ENCODE measurements around the gene SOX6.

The SOX6 gene

DNA sequence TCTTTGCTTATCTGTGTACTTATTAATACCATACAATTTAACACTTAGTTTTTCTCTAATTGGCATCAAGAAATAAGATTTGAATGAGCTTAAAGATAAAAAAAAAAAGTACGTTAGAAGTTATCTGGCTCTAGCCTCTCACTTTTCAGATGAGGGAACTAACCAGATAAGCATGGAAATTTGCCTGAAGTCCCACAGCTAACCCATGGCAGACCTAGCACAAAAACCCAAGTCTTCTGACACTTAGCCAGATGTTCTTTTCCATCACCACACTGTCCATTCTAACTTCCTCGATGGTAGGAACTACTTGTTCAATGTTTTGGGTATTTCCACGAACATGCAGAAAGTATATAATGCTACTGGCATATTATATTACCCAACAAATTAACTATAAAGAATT lies 7.4 kb upstream of the SOX6 start:
- DNase-seq, result no peak

DNA sequence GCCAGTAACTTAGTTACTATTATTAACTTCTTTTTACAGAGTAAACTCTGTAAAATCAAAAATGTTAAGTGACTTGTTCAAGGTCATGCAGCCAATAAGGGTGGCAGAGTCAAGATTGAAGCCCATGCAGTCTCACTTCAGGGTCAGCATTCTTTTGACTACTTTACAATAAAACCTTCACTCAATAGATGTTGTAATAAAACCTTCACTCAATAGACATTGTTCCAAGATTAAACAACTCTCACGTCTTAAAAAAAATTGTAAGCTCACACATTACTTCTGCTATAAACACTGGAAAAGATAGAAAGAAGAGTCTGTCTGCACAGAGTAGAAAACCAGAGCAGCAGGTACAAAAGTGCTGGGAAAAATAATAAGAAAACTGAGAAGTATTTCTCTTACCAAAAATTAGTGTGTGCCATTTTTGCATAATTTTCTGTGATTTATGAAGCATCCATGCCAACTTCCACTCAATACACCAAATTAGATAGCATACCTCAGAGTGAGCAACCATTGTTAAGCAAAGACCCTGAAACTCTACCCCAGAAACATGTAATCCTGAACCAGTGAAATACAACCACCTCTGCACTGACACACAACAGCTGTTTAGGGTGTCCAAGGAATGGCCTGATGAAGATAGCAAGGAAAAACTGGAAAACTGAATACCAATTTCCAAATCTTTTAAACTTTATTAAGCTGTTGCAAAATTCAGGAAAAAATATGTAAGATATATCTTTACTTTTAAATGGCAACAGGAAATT lies 4.9 kb upstream of the SOX6 start:
- DNase-seq, result no peak

GRCh38 chr11:16359369-16359768 lies 3.0 kb upstream of the SOX6 start:
- no peak for DNase-seq

DNA sequence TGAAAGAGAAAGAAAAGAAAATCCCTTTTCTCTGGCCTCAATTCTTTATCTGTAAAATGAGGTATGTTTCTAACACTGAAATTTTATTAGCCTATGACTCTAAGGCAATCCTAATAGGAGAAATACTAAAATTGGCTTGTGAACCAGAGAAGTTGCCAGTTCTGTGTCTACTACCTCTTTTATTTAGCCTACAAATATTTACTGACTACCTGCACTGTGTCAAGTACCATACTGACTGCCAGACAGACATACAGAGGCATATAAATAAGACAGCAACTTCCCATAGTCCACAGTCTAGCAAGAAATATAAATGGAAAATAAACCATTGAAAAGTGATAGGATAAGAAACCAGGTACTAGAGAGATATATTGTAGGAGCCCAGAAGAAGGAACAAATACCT lies 2.4 kb upstream of the SOX6 start:
- no peak for DNase-seq

- no peak for DNase-seq
Measured at GRCh38 chr11:16357775-16358174, 1.4 kb upstream of the SOX6 start.

DNA sequence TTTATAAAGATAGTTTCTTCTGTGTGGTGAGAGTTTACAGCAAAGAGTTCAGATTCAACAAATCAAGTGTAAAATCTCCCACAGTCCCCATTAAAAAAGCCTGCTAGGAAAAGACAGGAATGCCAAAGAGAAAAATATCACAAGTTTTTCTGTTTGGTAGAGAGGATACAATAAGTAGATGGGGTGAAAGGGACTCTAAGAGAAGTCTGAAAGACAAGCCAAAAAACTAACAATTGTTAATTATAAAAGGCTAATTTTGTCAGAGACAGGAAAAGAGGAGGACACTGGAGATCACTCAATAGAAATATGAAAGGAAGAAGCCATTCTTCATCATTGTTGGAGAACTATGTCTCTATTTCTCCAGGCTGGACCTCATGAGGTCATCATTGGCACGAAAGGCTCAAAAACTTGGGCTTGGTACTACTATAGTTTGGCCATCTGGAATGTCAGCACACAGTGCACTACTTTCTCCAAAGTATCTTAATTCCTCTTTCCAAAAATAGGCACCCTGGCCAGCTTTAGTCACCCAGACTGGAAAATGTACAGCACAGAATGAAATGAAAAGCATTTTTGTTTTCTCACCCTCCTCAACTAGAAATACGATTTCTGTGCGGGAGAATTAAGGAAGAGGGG lies 531 bp upstream of the SOX6 start:
- DNase-seq, result no peak

- DNase-seq, result no peak
Measured at GRCh38 chr11:16352707-16353106, 3.6 kb downstream of the SOX6 start.

DNA sequence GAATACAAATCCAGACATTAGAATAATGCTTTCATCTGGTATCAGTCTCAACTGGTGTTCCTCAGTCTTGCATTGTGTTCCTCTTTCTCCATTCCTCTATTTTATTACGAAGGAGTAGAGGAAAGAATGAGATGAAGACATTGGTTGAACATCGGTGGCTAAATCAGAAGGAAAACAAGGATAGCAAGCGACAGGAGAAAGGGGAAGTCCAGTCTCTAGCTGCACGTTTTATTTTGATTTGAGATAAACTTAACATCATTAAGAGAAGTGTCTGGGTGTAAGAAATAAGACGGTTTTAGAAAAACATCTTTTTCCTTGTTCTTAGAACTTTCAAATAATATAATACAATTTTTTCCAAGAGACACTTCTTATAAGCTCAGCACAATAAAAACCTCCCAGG lies 6.2 kb downstream of the SOX6 start:
- DNase-seq, result no peak

GRCh38 chr11:16347928-16348685 lies 8.2 kb downstream of the SOX6 start:
- DNase-seq, result no peak

DNA sequence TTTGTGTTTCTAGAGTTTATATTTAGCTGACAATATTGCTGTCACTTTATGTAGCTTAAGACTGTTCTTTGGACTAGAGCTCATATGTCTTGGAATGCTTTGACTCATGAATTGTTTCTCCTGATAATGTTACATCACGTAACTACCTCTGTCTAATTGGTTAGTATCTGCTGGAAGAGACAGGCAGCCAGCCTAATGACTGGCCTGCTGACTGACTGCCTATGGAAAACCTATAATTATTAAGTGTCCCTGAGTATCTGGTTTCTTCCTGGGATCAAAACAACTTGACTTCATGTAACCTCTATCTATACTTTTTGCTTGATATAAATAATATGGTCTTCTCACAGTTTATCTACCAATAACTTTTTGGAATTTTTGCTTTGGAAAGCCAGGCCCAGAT lies 9.4 kb downstream of the SOX6 start:
- no peak for DNase-seq

- no peak for DNase-seq
Measured at GRCh38 chr11:16341853-16342252, 14.5 kb downstream of the SOX6 start.

DNA sequence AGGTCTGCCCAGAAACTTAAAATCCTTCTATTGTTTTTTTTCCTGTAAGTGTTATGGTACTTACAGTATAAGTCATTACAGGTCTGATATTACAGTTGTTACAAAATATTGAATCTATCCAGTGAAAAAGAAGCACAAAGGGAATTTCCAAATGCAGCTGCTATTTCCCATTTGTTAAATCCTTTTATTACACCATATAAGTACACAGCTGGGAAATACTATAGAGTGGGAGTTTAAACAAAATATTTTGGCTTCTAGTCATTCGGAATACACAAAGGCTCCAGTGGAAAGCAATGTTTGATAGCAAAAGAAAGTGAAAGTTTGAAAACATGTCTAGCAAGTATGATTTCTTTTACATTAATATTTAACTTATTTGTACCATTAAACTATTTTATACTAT lies 18.0 kb downstream of the SOX6 start:
- no peak for DNase-seq

- no peak for DNase-seq
Measured at GRCh38 chr11:16337421-16338213, 18.7 kb downstream of the SOX6 start.

- DNase-seq, result no peak
Measured at GRCh38 chr11:16336721-16337120, 19.6 kb downstream of the SOX6 start.

GRCh38 chr11:16336204-16336603 lies 20.1 kb downstream of the SOX6 start:
- no peak for DNase-seq

DNA sequence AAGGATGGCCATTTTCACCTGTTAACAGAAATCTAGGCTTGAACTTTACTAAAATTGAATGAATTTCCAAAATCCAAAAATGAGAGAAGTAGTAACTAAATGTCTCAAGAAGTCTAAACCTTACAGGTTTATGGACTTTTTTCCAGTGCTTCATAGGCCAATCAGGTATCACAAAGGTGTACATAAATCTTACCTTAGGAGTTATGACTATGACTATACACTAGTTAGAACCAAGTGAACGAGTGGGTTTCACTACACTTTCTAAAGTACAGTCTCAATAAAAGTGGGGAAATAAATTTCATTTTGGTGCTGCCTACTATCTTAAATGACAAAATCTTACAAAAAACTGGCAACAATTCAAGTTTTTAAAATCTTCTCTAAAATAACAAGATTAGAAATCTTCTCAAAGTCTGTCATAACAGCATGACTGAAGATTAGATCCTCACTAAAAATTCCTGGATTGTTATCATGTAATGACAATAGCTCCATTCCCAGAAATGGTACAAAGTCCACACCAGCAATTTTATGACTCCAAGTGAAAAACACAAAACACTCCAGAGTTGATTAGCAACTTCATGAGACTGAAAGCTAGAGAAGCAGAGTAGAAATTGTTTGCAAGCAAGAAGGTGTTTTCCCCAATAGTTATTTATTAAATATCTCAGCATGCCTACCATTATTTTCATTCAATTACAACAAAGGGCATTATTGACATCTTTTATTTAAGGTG lies 20.9 kb downstream of the SOX6 start:
- DNase-seq, result no peak

GRCh38 chr11:16326679-16327297 lies 29.6 kb downstream of the SOX6 start:
- DNase-seq, result no peak

DNA sequence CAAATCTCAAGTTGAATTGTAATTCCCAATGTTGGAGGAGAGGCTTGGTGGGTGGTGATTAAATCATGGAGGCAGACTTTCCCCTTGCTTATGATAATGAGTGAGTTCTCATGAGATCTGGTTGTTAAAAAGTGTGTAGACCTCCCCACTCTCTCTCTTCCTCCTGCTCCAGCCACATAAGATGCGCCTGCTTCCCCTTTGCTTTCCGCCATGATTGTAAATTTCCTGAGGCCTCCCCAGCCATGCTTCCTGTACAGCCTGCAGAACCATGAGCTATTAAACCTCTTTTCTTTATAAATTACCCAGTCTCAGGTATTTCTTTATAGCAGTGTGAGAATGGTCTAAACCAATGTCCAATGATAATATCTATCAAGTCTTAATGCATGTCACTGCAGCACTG lies 34.2 kb downstream of the SOX6 start:
- no peak for DNase-seq

GRCh38 chr11:16321148-16321547 lies 35.2 kb downstream of the SOX6 start:
- no peak for DNase-seq

GRCh38 chr11:16318320-16318719 lies 38.0 kb downstream of the SOX6 start:
- DNase-seq, result no peak

GRCh38 chr11:16317712-16318111 lies 38.6 kb downstream of the SOX6 start:
- DNase-seq, result no peak

DNA sequence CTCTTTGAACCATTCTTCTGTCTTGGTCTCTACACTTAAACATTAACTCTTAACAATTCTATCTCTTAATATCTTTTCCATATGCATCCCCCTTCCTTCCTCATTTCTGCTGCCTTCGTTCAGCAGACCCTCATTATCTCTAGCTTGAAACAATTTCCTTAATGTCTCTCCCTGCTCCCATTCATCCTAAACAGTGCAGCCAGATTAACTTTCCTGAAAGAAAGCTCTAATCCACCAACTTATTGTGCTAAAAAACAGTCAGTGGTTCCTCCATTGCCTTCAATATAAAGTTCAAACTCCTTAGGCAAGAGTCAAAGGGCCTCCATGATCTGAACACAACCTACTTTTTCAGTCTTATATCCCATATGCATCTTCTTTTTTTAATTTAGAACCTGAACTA lies 42.5 kb downstream of the SOX6 start:
- no peak for DNase-seq
